CD14-positive monocyte (primary cell): ENCODE results near the gene JDP2. TPM values are rescaled to one million over a fixed set of nuclear protein-coding genes. Genes with fewer than 3 reads are reported as not detected.

ENCODE experiments used
- DNase-seq, 3 donors: peaks; one replicate each; pipeline ENCODE4 v3.0.0-alpha.2; 2011 to 2022
- H2AFZ ChIP-seq: 2 replicates; pipeline ENCODE4 v1.6.0; 2012; ENCODE audit warnings: mild to moderate bottlenecking, low read depth, low read length, inconsistent platforms; ENCODE audit not compliant: insufficient read depth, poor library complexity, severe bottlenecking
- H3K27ac ChIP-seq, 2 donors: 1 replicate in 1 of 2; 2 replicates in 1 of 2; pipeline ENCODE4 v1.5.1; 2012 to 2013; ENCODE audit warnings: low read length in 2 of 2, control low read depth in 1 of 2, inconsistent platforms in 1 of 2, low read depth in 1 of 2, mild to moderate bottlenecking in 1 of 2
- H3K27me3 ChIP-seq, 2 donors: one replicate each; pipeline versions ENCODE4 v1.6.0 to v1.6.1; 2011 to 2013; ENCODE audit warnings: low read length in 2 of 2; ENCODE audit not compliant: control insufficient read depth in 2 of 2, insufficient read depth in 2 of 2
- H3K36me3 ChIP-seq, 2 donors: replicated peaks in 1 of 2; 1 replicate in 1 of 2; 2 replicates in 1 of 2; pipeline versions ENCODE4 v1.5.1 to v1.6.1; 2012 to 2013; ENCODE audit warnings: low read length in 2 of 2, control low read depth in 1 of 2, inconsistent platforms in 1 of 2, mild to moderate bottlenecking in 1 of 2; ENCODE audit not compliant: insufficient read depth in 2 of 2, control insufficient read depth in 1 of 2
- H3K4me1 ChIP-seq, 2 donors: 1 replicate in 1 of 2; 2 replicates in 1 of 2; pipeline versions ENCODE4 v1.5.1 to v1.6.1; 2012 to 2013; ENCODE audit warnings: low read length in 2 of 2, control low read depth in 1 of 2, inconsistent platforms in 1 of 2, mild to moderate bottlenecking in 1 of 2, moderate library complexity in 1 of 2; ENCODE audit not compliant: insufficient read depth in 2 of 2, control insufficient read depth in 1 of 2
- H3K4me2 ChIP-seq: replicated peaks from 2 replicates; pipeline ENCODE3; 2012; ENCODE audit warnings: low read length, moderate library complexity, mild to moderate bottlenecking; ENCODE audit not compliant: poor library complexity, severe bottlenecking; ENCODE audit errors: extremely low read depth
- H3K4me3 ChIP-seq, 3 experiments: fragments of 200-600 bp in 1 of 3; sonication (generic) in 1 of 3; replicated peaks in 1 of 3; 1 replicate in 2 of 3; 2 replicates in 1 of 3; pipeline ENCODE4 v1.5.1; 2011 to 2013; ENCODE audit warnings: low read length in 3 of 3, mild to moderate bottlenecking in 3 of 3, control low read depth in 2 of 3, low read depth in 2 of 3, inconsistent platforms in 1 of 3, moderate library complexity in 1 of 3
- H3K79me2 ChIP-seq: 2 replicates; pipeline ENCODE4 v1.6.0; 2012; ENCODE audit warnings: mild to moderate bottlenecking, control low read depth, inconsistent platforms, low read length, moderate library complexity; ENCODE audit not compliant: insufficient read depth
- H3K9ac ChIP-seq: 2 replicates; pipeline ENCODE4 v1.6.0; 2017; ENCODE audit warnings: low read length, mild to moderate bottlenecking; ENCODE audit not compliant: insufficient read depth, poor library complexity, severe bottlenecking
- H3K9me3 ChIP-seq, 2 donors: replicated peaks in 1 of 2; 1 replicate in 1 of 2; 2 replicates in 1 of 2; pipeline versions ENCODE4 v1.5.1 to v1.6.1; 2012 to 2013; ENCODE audit warnings: low read length in 2 of 2, control low read depth in 1 of 2; ENCODE audit not compliant: control insufficient read depth in 1 of 2, insufficient read depth in 1 of 2
- H4K20me1 ChIP-seq: 2 replicates; pipeline ENCODE4 v1.6.0; 2012; ENCODE audit warnings: mild to moderate bottlenecking, low read length, control low read depth, moderate library complexity; ENCODE audit not compliant: insufficient read depth
- H3K27ac Mint-ChIP-seq, 7 donors: one replicate each; pipeline ENCODE4 v1.8.0; 2020; ENCODE audit warnings: mild to moderate bottlenecking in 7 of 7, mixed read lengths in 7 of 7, moderate library complexity in 6 of 7, inconsistent platforms in 2 of 7
- H3K27me3 Mint-ChIP-seq, 3 donors: one replicate each; pipeline ENCODE4 v1.8.0; 2021 to 2022; ENCODE audit warnings: low read depth in 3 of 3, mild to moderate bottlenecking in 3 of 3, mixed read lengths in 3 of 3, moderate library complexity in 3 of 3, inconsistent platforms in 1 of 3
- H3K36me3 Mint-ChIP-seq, 2 donors: one replicate each; pipeline ENCODE4 v1.8.0; 2020; ENCODE audit warnings: mixed read lengths in 2 of 2, inconsistent platforms in 1 of 2, mild to moderate bottlenecking in 1 of 2
- H3K4me1 Mint-ChIP-seq: one replicate; pipeline ENCODE4 v1.8.0; 2020; ENCODE audit warnings: mild to moderate bottlenecking, mixed read lengths
- H3K4me3 Mint-ChIP-seq, 2 donors: one replicate each; pipeline ENCODE4 v1.8.0; 2020; ENCODE audit warnings: mild to moderate bottlenecking in 2 of 2, mixed read lengths in 2 of 2, moderate library complexity in 1 of 2
- H3K9me3 Mint-ChIP-seq, 7 donors: one replicate each; pipeline ENCODE4 v1.8.0; 2020 to 2022; ENCODE audit warnings: mixed read lengths in 7 of 7, mild to moderate bottlenecking in 6 of 7, moderate library complexity in 6 of 7, inconsistent platforms in 2 of 7
- WGBS: methylation state at CpG from one replicate; pipeline ENCODE4 v1.1.5; 2013; ENCODE audit warnings: missing lambda C conversion rate; ENCODE audit not compliant: insufficient coverage; 5-methylcytosine and 5-hydroxymethylcytosine counted together
- intact Hi-C, 2 donors: fragments of 100-400 bp; cut with micrococcal nuclease; formaldehyde crosslinking; loops; one replicate each; pipeline versions ENCODE4 v1.15.0 to v1.15.1; 2023
- polyA plus RNA-seq, 3 donors: library from polyadenylated mRNA; depleted of rRNA in 1 of 3; unstranded in 2 of 3; stranded (reverse) in 1 of 3; fragments of 300-500 nt in 2 of 3; fragments of >200 nt in 1 of 3; fragmentation: Illumina TruSeq in 2 of 3; gene quantifications; 1 replicate in 2 of 3; 2 replicates in 1 of 3; pipeline ENCODE4 v1.2.3, GENCODE V29; 2012 to 2021
- TF ChIP-seq, protein P1 (sequence below): fragments of 200-600 bp; IDR thresholded peaks from one replicate; pipeline ENCODE4 v1.8.0; 2022; ENCODE audit warnings: antibody characterized with exemption, mild to moderate bottlenecking

JDP2 gene
- polyA plus RNA-seq, 3 donors = 3.5 to 69.2 (median 14.2) TPM

DNA sequence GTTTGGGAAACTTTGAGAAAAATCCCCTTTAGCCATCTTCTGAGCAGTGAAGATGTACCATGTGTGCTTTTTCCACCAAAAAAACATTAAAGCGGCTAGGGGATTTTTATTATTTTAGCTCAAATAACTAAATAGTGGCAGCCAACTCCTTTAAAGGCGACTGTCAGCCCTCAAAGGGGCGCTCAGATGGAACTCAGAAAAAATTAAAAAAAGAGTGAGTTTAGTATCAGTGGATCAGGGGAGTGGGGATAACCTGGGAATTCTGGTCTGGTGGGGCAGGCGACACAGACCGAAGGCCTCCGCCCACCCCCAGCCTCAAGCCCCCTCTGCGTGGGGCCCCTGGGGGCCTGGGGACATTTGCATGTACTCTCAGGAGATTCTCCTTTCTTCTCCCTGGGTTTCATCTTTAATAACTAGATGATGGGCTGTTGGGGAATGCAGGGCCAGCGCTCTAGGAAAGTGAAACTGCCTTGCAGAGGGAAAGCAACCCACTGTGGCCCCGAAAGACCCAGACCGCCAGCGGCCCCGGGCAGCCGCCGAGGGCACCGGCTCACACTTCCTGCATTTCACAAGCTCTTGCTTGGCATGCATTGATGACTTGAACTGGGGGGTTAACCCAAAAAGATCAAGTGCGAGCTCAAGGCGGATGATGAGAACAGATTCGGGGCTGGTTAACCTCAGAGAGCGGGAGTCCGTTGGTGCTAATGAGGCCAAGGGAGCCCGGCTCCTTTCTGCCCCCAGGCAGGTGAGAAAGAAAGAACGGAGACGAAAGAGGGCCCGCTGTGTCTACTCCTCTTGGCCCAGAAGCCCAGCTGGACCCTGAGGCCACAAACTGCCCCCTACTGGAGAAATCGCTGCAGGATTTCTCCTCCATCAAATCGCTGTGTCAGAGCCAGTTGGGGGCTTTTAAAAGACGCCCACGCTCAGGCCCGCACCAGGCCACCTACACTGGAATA is 87.1 kb downstream of the JDP2 start:
- Histone ChIP-seq H2AFZ (peak overlapping the region; percentile 83), H3K27ac (peak overlapping the region; percentile 0 to 83), H3K9me3 (peaks cover 5 to 12% of the 10 kb centered on the region in 2 donors), H4K20me1 (no peaks in the 10 kb centered on the region), H3K4me1 (peaks cover 23 to 29% of the 10 kb centered on the region in 2 donors), H3K4me3 (peak overlapping the region; percentile 16 to 80 (median 45)), H3K79me2 (no peaks in the 10 kb centered on the region), H3K27me3 (no peaks in the 10 kb centered on the region), H3K9ac (peak overlapping the region; percentile 65), H3K36me3 (no peaks in the 10 kb centered on the region), H3K4me2 (peak overlapping the region; percentile 85)
- H3K27me3 Mint-ChIP-seq = peaks cover 0 to 6% (median 0%) of the 10 kb centered on the region in 3 donors
- H3K4me1 Mint-ChIP-seq = peaks cover 33% of the 10 kb centered on the region
- DNase-seq = peak; percentile 63 to 73 (median 65)
- H3K36me3 Mint-ChIP-seq = peaks cover 0 to 4% of the 10 kb centered on the region in 2 donors
- peak overlapping the region; percentile 81 to 95 (median 92) for H3K27ac Mint-ChIP-seq
- peaks cover 5 to 17% (median 13%) of the 10 kb centered on the region in 7 donors for H3K9me3 Mint-ChIP-seq
- 11% methylated on average over 20 of the region's 29 CpGs for WGBS
- intact Hi-C loops = no loop called here
- TF ChIP-seq, protein P1, sequence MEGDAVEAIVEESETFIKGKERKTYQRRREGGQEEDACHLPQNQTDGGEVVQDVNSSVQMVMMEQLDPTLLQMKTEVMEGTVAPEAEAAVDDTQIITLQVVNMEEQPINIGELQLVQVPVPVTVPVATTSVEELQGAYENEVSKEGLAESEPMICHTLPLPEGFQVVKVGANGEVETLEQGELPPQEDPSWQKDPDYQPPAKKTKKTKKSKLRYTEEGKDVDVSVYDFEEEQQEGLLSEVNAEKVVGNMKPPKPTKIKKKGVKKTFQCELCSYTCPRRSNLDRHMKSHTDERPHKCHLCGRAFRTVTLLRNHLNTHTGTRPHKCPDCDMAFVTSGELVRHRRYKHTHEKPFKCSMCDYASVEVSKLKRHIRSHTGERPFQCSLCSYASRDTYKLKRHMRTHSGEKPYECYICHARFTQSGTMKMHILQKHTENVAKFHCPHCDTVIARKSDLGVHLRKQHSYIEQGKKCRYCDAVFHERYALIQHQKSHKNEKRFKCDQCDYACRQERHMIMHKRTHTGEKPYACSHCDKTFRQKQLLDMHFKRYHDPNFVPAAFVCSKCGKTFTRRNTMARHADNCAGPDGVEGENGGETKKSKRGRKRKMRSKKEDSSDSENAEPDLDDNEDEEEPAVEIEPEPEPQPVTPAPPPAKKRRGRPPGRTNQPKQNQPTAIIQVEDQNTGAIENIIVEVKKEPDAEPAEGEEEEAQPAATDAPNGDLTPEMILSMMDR = no peak
- H3K4me3 Mint-ChIP-seq = peak overlapping the region; percentile 93 to 97

DNA sequence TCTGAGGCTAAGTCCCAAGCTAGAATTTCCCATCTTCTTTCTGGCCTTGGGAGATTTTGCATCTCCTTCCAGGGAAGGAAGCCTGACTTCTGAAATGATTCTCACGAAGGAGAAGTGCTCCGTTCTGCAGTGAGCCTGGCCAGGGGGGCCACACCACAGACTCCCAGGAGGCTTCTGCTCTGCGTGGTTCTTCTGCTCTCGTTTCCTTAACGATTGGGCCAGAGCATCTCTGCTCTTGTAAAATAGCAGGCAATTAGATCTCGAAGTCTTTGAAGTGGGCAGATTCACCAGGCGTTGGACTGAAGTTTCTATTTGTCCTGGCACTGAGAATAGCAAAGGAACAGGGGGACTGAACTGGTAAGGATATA is 87.8 kb downstream of the JDP2 start:
- Mint-ChIP-seq H3K27me3 (peaks cover 0 to 6% (median 0%) of the 10 kb centered on the region in 3 donors), H3K9me3 (peaks cover 5 to 17% (median 12%) of the 10 kb centered on the region in 7 donors), H3K27ac (peak overlapping the region; percentile 53 to 95 (median 85)), H3K4me3 (peak overlapping the region; percentile 93 to 97), H3K36me3 (peaks cover 0 to 4% of the 10 kb centered on the region in 2 donors), H3K4me1 (peaks cover 33% of the 10 kb centered on the region)
- H3K79me2 ChIP-seq = no peaks in the 10 kb centered on the region
- no peaks in the 10 kb centered on the region for H4K20me1 ChIP-seq
- H3K36me3 ChIP-seq = no peaks in the 10 kb centered on the region
- H2AFZ ChIP-seq = peak overlapping the region; percentile 83
- H3K4me3 ChIP-seq = peak overlapping the region; percentile 16 to 80 (median 45)
- peak overlapping the region; percentile 0 to 83 for H3K27ac ChIP-seq
- H3K27me3 ChIP-seq = no peaks in the 10 kb centered on the region
- peaks cover 23 to 29% of the 10 kb centered on the region in 2 donors for H3K4me1 ChIP-seq
- 0% methylated on average over 6 of the region's 7 CpGs for WGBS
- TF ChIP-seq, protein P1 = no peak
- peaks cover 5 to 11% of the 10 kb centered on the region in 2 donors for H3K9me3 ChIP-seq
- H3K4me2 ChIP-seq = peak overlapping the region; percentile 85
- DNase-seq = peak; percentile 24 to 35 (median 29)
- intact Hi-C loops = no loop called here
- H3K9ac ChIP-seq = peak overlapping the region; percentile 65
